ENCODE measurements around the gene RNF14. TPM values are rescaled to one million over a fixed set of nuclear protein-coding genes. Genes with fewer than 3 reads are reported as not detected.

Gene RNF14
- total RNA-seq, 1 experiment from 2014 or later, result 37.5 TPM

DNA sequence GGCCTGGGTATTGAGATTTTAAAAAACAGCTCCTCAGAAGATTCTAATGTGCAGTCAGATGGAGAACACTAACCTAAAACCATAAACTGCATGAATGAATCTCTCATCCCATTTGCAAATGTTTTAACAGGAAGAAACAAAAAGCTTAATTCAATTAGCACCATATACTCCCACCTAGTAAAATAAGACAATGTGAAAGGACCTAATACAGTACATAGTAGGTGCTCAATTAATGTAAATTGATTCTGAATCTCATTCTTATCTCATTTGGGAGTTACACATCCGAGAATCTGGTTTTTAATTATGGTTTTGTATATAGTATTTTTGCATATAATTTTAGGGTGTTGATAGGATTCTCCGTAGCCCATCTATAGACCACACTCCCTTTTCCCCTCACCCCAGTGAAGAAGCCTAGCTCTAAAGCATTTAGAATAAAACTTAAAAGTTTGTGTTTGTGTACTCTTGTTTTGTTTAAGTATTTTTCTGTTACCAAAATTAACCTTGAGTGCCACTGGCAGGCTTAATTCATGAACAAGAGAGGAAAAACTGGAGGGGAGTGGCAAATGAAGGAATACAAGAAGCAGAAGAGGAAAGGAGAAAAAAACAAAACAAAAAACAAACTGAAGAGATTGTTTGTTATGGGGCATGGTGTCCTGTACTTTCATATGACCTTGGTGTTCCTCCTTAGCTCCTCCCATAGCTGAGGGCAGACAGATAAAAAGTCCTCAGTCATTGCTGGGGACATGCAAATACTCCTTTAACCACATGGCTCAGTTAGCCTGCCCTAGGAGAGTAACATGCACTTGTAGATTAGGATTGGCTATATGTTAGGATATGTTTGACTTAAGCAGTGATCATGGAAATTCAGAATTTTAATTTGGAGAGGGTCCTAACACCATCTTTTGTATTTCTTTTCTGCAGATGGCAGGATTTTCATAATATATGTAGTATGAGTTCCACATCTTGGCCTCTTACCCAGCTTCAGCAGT, 1.2 kb downstream of the RNF14 start:
- Histone ChIP-seq H4K20me1 (ENCODE audit: insufficient read depth) (no peaks in the 10 kb centered on the region), H2AFZ (ENCODE audit: low read depth, low read length, poor library complexity, severe bottlenecking) (no peak overlapping the region), H3K36me3 (ENCODE audit: control insufficient read depth in 1 of 2, insufficient read depth in 2 of 2, low read length in 2 of 2) (peaks cover 8 to 10% of the 10 kb centered on the region in 2 experiments; a peak in 2 of 4 replicates), H3K9me2 (ENCODE audit: insufficient read depth) (no peaks in the 10 kb centered on the region), H3K79me2 (ENCODE audit: insufficient read depth, low read length) (peaks cover 27% of the 10 kb centered on the region), H3K4me1 (ENCODE audit: control insufficient read depth in 1 of 2, insufficient read depth in 2 of 2, low read length in 2 of 2) (peaks cover 6 to 16% of the 10 kb centered on the region in 2 experiments), H3K4me2 (ENCODE audit: low read length) (peak overlapping the region; percentile 67), H3K27ac (ENCODE audit: low read depth, low read length) (peak overlapping the region; percentile 83), H3K9ac (ENCODE audit: low read length) (peak overlapping the region; percentile 89), H3K9me3 (ENCODE audit: control insufficient read depth in 1 of 2, insufficient read depth in 1 of 2, low read depth in 1 of 2, low read length in 2 of 2) (no peaks in the 10 kb centered on the region), H3K4me3 (replicated peaks in 1 of 2; ENCODE audit: low read depth in 1 of 2, low read length in 2 of 2) (peak overlapping the region; percentile 74 to 83), H3K27me3 (ENCODE audit: insufficient read depth, low read length) (no peaks in the 10 kb centered on the region)
- CTCF ChIA-PET, result interaction anchor here (0.6 to 3.1 kb wide), 21 partner anchors 7 to 306 kb away, joined by 3 to 39 read pairs (median 6); partner anchors contain the start of genes GNPDA1, PCDH1 and PCDH12
- TF ChIP-seq, protein P1, sequence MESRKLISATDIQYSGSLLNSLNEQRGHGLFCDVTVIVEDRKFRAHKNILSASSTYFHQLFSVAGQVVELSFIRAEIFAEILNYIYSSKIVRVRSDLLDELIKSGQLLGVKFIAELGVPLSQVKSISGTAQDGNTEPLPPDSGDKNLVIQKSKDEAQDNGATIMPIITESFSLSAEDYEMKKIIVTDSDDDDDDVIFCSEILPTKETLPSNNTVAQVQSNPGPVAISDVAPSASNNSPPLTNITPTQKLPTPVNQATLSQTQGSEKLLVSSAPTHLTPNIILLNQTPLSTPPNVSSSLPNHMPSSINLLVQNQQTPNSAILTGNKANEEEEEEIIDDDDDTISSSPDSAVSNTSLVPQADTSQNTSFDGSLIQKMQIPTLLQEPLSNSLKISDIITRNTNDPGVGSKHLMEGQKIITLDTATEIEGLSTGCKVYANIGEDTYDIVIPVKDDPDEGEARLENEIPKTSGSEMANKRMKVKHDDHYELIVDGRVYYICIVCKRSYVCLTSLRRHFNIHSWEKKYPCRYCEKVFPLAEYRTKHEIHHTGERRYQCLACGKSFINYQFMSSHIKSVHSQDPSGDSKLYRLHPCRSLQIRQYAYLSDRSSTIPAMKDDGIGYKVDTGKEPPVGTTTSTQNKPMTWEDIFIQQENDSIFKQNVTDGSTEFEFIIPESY (IDR thresholded peaks at IDR 0.05; ENCODE audit: extremely low read depth, insufficient replicate concordance, low read length), result no peak
- TF ChIP-seq, protein P2, sequence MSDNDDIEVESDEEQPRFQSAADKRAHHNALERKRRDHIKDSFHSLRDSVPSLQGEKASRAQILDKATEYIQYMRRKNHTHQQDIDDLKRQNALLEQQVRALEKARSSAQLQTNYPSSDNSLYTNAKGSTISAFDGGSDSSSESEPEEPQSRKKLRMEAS (IDR thresholded peaks at IDR 0.05), result 0 out of 2 replicates have a peak, but pooled peaks have one; percentile 9
- POLR2A ChIA-PET, result interaction anchor here (0.6 to 2.2 kb wide), 4 partner anchors 10 to 173 kb away, joined by 3 to 12 read pairs (median 4); partner anchors contain the start of gene DELE1
- RAD21 ChIA-PET (ENCODE audit: low non-redundant PET in 1 of 2, low total read pairs in 2 of 2, uncharacterized antibody in 2 of 2, unreplicated experiment in 2 of 2), result interaction anchor here (0.6 to 0.8 kb wide), 2 partner anchors 9 to 277 kb away, joined by 3 read pairs; no protein-coding TSS in a partner anchor
- intact Hi-C loops (cut with micrococcal nuclease), result no loop called here
- ATAC-seq, result no peak; the same call in 1 of the 2 replicates
- no peak for DNase-seq (ENCODE audit: low read depth, low spot score)
- no TSS peak for BruUV-seq (replicated peaks)

Data from HCT116 (cell line).